ENCODE data around the gene TMEM150B.
A peak's percentile ranks its signal among the peaks of the same experiment; 100 is the strongest.

Gene TMEM150B

GRCh38 chr19:55305491-55305890 is 19.6 kb downstream of the TMEM150B start:
- DNase-seq (ENCODE audit: low spot score) = peak; percentile 43

GRCh38 chr19:55304980-55305379 is 20.2 kb downstream of the TMEM150B start:
- DNase-seq (ENCODE audit: low spot score) = no peak

GRCh38 chr19:55304279-55304978 is 20.7 kb downstream of the TMEM150B start:
- DNase-seq (ENCODE audit: low spot score) = peak; percentile 27

GRCh38 chr19:55303477-55303876 is 21.7 kb downstream of the TMEM150B start:
- DNase-seq (ENCODE audit: low spot score) = no peak

- no peak for DNase-seq (ENCODE audit: low spot score)
Measured at GRCh38 chr19:55302318-55302703, 22.8 kb downstream of the TMEM150B start.

- DNase-seq (ENCODE audit: low spot score) = peak; percentile 100
Measured at GRCh38 chr19:55301459-55302317, 23.5 kb downstream of the TMEM150B start.

GRCh38 chr19:55300886-55301458 is 24.2 kb downstream of the TMEM150B start:
- DNase-seq (ENCODE audit: low spot score) = no peak

- DNase-seq (ENCODE audit: low spot score) = no peak
Measured at GRCh38 chr19:55299991-55300390, 25.1 kb downstream of the TMEM150B start.

- no peak for DNase-seq (ENCODE audit: low spot score)
Measured at GRCh38 chr19:55297267-55297666, 27.9 kb downstream of the TMEM150B start.

- no peak for DNase-seq (ENCODE audit: low spot score)
Measured at GRCh38 chr19:55289117-55289796, 35.9 kb downstream of the TMEM150B start.

GRCh38 chr19:55287361-55288079 is 37.6 kb downstream of the TMEM150B start:
- no peak for DNase-seq (ENCODE audit: low spot score)

- peak; percentile 12 for DNase-seq (ENCODE audit: low spot score)
Measured at GRCh38 chr19:55285229-55285890, 39.8 kb downstream of the TMEM150B start.

- no peak for DNase-seq (ENCODE audit: low spot score)
Measured at GRCh38 chr19:55284405-55285058, 40.6 kb downstream of the TMEM150B start.

GRCh38 chr19:55283548-55284377 is 41.4 kb downstream of the TMEM150B start, which contains the start of gene BRSK1:
Gene BRSK1 (plus strand): TSS chr19:55283997. CDS start chr19:55284443, 446 bp downstream.
- DNase-seq (ENCODE audit: low spot score) = peak; percentile 62

- peak; percentile 89 for DNase-seq (ENCODE audit: low spot score)
Measured at GRCh38 chr19:55279770-55280643, 45.1 kb downstream of the TMEM150B start, which contains the start of gene HSPBP1. Gene HSPBP1 (minus strand): TSS chr19:55280110. CDS start chr19:55279608, 502 bp downstream.

- no peak for DNase-seq (ENCODE audit: low spot score)
Measured at GRCh38 chr19:55279340-55279739, 45.8 kb downstream of the TMEM150B start.

- DNase-seq (ENCODE audit: low spot score) = no peak
Measured at GRCh38 chr19:55278391-55279135, 46.6 kb downstream of the TMEM150B start.

- no peak for DNase-seq (ENCODE audit: low spot score)
Measured at GRCh38 chr19:55277494-55277893, 47.6 kb downstream of the TMEM150B start.

Measured in AG08395 (cell line).